Measurements from ENCODE around the gene UNC13B. TPM values are rescaled to one million over a fixed set of nuclear protein-coding genes. Genes with fewer than 3 reads are reported as not detected.

The UNC13B gene
- total and polyA plus RNA-seq, 9 of the 15 experiments (the other 6 are each of a cell fraction or from before 2014, with no cell fraction given), result 2.4 to 11.5 (median 8.6) TPM

DNA sequence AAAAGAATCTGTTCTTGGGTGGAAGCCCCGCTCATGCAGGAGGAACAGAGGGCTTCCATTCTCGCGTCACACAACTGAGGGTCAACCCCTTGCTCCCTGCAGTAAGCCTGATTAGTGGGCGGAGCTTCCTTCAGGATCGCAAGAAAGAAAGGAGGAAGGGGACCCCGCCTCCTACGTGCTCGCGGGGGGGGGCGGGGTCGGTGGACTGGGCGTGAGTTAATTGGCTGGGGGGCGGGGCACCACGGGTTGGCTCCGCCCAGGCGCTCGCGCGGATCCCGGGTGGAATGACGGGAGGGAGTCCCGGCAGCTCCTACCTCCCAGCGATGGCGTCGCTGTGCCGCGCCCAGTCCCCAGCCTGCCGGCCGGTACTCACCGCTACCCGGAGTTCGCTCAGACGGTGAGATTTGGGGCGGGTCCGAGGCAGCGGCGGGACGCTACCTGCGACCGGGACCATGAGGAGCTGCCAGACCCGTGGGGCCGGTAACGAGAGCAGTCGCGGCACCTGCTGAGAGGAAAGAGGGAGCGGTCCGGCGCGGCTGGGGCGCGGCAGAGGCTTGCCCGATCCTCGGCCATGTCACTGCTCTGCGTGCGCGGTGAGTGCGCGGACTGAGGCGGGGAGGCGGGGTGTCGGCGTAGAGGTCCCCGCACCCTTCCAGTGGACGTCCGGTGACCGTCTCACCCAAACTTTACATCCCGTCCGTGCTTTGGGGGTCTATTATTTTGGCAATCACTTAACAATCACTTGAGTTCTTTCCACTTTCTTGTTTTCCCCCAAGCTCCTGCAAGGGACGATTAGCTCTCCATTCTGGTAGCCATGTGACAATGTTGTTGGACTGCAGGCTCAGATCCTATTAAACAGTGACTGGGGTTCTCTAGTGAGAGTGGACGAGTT, at the start of gene UNC13B (continued):
- TF ChIP-seq, protein P1, sequence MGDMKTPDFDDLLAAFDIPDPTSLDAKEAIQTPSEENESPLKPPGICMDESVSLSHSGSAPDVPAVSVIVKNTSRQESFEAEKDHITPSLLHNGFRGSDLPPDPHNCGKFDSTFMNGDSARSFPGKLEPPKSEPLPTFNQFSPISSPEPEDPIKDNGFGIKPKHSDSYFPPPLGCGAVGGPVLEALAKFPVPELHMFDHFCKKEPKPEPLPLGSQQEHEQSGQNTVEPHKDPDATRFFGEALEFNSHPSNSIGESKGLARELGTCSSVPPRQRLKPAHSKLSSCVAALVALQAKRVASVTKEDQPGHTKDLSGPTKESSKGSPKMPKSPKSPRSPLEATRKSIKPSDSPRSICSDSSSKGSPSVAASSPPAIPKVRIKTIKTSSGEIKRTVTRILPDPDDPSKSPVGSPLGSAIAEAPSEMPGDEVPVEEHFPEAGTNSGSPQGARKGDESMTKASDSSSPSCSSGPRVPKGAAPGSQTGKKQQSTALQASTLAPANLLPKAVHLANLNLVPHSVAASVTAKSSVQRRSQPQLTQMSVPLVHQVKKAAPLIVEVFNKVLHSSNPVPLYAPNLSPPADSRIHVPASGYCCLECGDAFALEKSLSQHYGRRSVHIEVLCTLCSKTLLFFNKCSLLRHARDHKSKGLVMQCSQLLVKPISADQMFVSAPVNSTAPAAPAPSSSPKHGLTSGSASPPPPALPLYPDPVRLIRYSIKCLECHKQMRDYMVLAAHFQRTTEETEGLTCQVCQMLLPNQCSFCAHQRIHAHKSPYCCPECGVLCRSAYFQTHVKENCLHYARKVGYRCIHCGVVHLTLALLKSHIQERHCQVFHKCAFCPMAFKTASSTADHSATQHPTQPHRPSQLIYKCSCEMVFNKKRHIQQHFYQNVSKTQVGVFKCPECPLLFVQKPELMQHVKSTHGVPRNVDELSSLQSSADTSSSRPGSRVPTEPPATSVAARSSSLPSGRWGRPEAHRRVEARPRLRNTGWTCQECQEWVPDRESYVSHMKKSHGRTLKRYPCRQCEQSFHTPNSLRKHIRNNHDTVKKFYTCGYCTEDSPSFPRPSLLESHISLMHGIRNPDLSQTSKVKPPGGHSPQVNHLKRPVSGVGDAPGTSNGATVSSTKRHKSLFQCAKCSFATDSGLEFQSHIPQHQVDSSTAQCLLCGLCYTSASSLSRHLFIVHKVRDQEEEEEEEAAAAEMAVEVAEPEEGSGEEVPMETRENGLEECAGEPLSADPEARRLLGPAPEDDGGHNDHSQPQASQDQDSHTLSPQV (IDR thresholded peaks at IDR 0.05), result no peak
- no peak for TF ChIP-seq CBFA2T2 (conservative IDR thresholded peaks at IDR 0.05)
- no peak for TF ChIP-seq SLC30A9 (CRISPR knock-in tag; IDR thresholded peaks at IDR 0.05)
- no peak for TF ChIP-seq ZC3H11A (IDR thresholded peaks at IDR 0.05; ENCODE audit: low read depth, low read length)
- TF ChIP-seq ZNF436 (CRISPR knock-in tag; IDR thresholded peaks at IDR 0.05), result no peak
- TF ChIP-seq POLR2AphosphoS2 (IDR thresholded peaks at IDR 0.05; ENCODE audit: low read length), result no peak
- TF ChIP-seq DNMT1 (IDR thresholded peaks at IDR 0.05), result no peak
- no peak for TF ChIP-seq ZNF41 (CRISPR knock-in tag; conservative IDR thresholded peaks at IDR 0.05)
- TF ChIP-seq MTF1 (CRISPR knock-in tag; IDR thresholded peaks at IDR 0.05; ENCODE audit: borderline replicate concordance), result no peak
- TF ChIP-seq, protein P2, sequence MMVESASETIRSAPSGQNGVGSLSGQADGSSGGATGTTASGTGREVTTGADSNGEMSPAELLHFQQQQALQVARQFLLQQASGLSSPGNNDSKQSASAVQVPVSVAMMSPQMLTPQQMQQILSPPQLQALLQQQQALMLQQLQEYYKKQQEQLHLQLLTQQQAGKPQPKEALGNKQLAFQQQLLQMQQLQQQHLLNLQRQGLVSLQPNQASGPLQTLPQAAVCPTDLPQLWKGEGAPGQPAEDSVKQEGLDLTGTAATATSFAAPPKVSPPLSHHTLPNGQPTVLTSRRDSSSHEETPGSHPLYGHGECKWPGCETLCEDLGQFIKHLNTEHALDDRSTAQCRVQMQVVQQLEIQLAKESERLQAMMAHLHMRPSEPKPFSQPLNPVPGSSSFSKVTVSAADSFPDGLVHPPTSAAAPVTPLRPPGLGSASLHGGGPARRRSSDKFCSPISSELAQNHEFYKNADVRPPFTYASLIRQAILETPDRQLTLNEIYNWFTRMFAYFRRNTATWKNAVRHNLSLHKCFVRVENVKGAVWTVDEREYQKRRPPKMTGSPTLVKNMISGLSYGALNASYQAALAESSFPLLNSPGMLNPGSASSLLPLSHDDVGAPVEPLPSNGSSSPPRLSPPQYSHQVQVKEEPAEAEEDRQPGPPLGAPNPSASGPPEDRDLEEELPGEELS (CRISPR knock-in tag; IDR thresholded peaks at IDR 0.05; ENCODE audit: borderline replicate concordance), result no peak
- no peak for TF ChIP-seq XRCC5 (IDR thresholded peaks at IDR 0.05; ENCODE audit: low read depth, low read length)
- no peak for TF ChIP-seq ELF1 (tag; IDR thresholded peaks at IDR 0.05)
- no peak for TF ChIP-seq LARP7 (IDR thresholded peaks at IDR 0.05)
- no peak for TF ChIP-seq ZNF232 (CRISPR knock-in tag; IDR thresholded peaks at IDR 0.05)
- TF ChIP-seq XRCC4 (IDR thresholded peaks at IDR 0.05; ENCODE audit: extremely low read depth, insufficient read depth, insufficient read length), result no peak
- no peak for TF ChIP-seq GTF3C2 (IDR thresholded peaks at IDR 0.05; ENCODE audit: borderline replicate concordance, extremely low read depth, insufficient read length)
- no peak for TF ChIP-seq MEIS2 (IDR thresholded peaks at IDR 0.05; ENCODE audit: partially characterized antibody)
- no peak for TF ChIP-seq ETS2 (tag; IDR thresholded peaks at IDR 0.05; ENCODE audit: borderline replicate concordance, poor library complexity, severe bottlenecking)
- TF ChIP-seq TEAD2 (tag; IDR thresholded peaks at IDR 0.05), result no peak
